Testis (tissue), 3 donors: ENCODE results near the gene YJEFN3. TPM values are rescaled to one million over a fixed set of nuclear protein-coding genes. Genes with fewer than 3 reads are reported as not detected.

Experiments
- DNase-seq: peaks from one replicate; pipeline ENCODE4 v3.0.0-alpha.2; 2019
- H3K27ac ChIP-seq, 2 donors: fragments of 200-600 bp; sonication (generic); one replicate each; pipeline ENCODE4 v1.5.1; 2019
- H3K27me3 ChIP-seq: fragments of 200-600 bp; sonication (generic); one replicate; pipeline ENCODE4 v1.5.1; 2019
- H3K36me3 ChIP-seq: fragments of 200-600 bp; sonication (generic); one replicate; pipeline ENCODE4 v1.5.1; 2017; ENCODE audit warnings: low read depth; ENCODE audit errors: missing control alignments
- H3K4me1 ChIP-seq: fragments of 200-600 bp; sonication (generic); one replicate; pipeline ENCODE4 v1.5.1; 2019
- H3K4me3 ChIP-seq, 2 donors: fragments of 200-600 bp; sonication (generic); one replicate each; pipeline ENCODE4 v1.5.1; 2017 to 2019
- H3K9me3 ChIP-seq: fragments of 200-600 bp; sonication (generic); one replicate; pipeline ENCODE4 v1.5.1; 2017
- CTCF ChIP-seq, 3 experiments: fragments of 450-650 bp in 2 of 3; fragments of 200-600 bp in 1 of 3; sonication (generic) in 1 of 3; IDR thresholded peaks; one replicate each; pipeline ENCODE4 v1.5.1; 2016 to 2019; ENCODE audit warnings: antibody characterized with exemption in 3 of 3, mild to moderate bottlenecking in 2 of 3, moderate library complexity in 1 of 3
- POLR2A ChIP-seq: fragments of 450-650 bp; IDR thresholded peaks from one replicate; pipeline ENCODE4 v1.6.1; 2017; ENCODE audit warnings: antibody characterized with exemption, mild to moderate bottlenecking, moderate library complexity
- WGBS, 2 donors: methylation state at CpG; one replicate each; pipeline ENCODE4 v1.1.5; 2018; 5-methylcytosine and 5-hydroxymethylcytosine counted together
- intact Hi-C: fragments of 100-400 bp; cut with DNase I; formaldehyde crosslinking; loops from one replicate; pipeline ENCODE4 v1.15.1; 2023; ENCODE audit warnings: low total_unique reads
- polyA plus RNA-seq: library from polyadenylated mRNA; stranded (reverse); fragments of 350-450 nt; fragmentation: Illumina TruSeq; extraction: RNeasy Lipid Tissue Mini Kit (QIAGEN cat#74804); gene quantifications from one replicate; pipeline ENCODE4 v1.2.3, GENCODE V29; 2014; ENCODE audit warnings: low read depth, low replicate concordance; ENCODE audit not compliant: insufficient read depth
- total RNA-seq, 2 donors: library from RNA; depleted of rRNA; stranded (reverse); fragments of >200 nt; gene quantifications; one replicate each; pipeline ENCODE4 v1.2.3, GENCODE V29; 2016

Gene YJEFN3
- total and polyA plus RNA-seq, 3 donors from 2014 or later: 24.2 to 49.1 (median 29.3) TPM

- Histone ChIP-seq H3K27me3 (no peaks in the 10 kb centered on the region), H3K36me3 (no peaks in the 10 kb centered on the region), H3K4me3 (no peak overlapping the region), H3K4me1 (no peaks in the 10 kb centered on the region), H3K27ac (no peak overlapping the region), H3K9me3 (no peaks in the 10 kb centered on the region)
- 89 to 94% methylated on average over 11 of the region's 11 CpGs for WGBS, 2 donors
- no peak for DNase-seq
- TF ChIP-seq CTCF (IDR thresholded peaks at IDR 0.05): no peak
- no peak for TF ChIP-seq POLR2A
- intact Hi-C loops: no loop called here
Observed at GRCh38 chr19:19571071-19571786, 42.5 kb downstream of the YJEFN3 start.

- no peak for DNase-seq
- Histone ChIP-seq H3K36me3 (no peaks in the 10 kb centered on the region), H3K27me3 (no peaks in the 10 kb centered on the region), H3K4me3 (no peak overlapping the region), H3K9me3 (no peaks in the 10 kb centered on the region), H3K4me1 (no peaks in the 10 kb centered on the region), H3K27ac (no peak overlapping the region)
- 81 to 83% methylated on average over 6 of the region's 6 CpGs for WGBS, 2 donors
- TF ChIP-seq CTCF (IDR thresholded peaks at IDR 0.05) (no peak), POLR2A (no peak)
- intact Hi-C loops: no loop called here
Observed at GRCh38 chr19:19575411-19575810, 46.7 kb downstream of the YJEFN3 start.

- no peaks in the 10 kb centered on the region for H3K36me3 ChIP-seq
- no peaks in the 10 kb centered on the region for H3K4me1 ChIP-seq
- no peak for DNase-seq
- H3K27ac ChIP-seq: no peak overlapping the region
- TF ChIP-seq POLR2A (no peak), CTCF (IDR thresholded peaks at IDR 0.05) (no peak)
- no peaks in the 10 kb centered on the region for H3K9me3 ChIP-seq
- no peak overlapping the region for H3K4me3 ChIP-seq
- intact Hi-C loops: no loop called here
- 85 to 88% methylated on average over 6 of the region's 6 CpGs for WGBS, 2 donors
- no peaks in the 10 kb centered on the region for H3K27me3 ChIP-seq
Observed at GRCh38 chr19:19578252-19578651, 49.5 kb downstream of the YJEFN3 start.

GRCh38 chr19:19579533-19580361 lies 51.0 kb downstream of the YJEFN3 start:
- TF ChIP-seq CTCF (IDR thresholded peaks at IDR 0.05): no peak
- TF ChIP-seq POLR2A: no peak
- Histone ChIP-seq H3K27me3 (no peaks in the 10 kb centered on the region), H3K36me3 (no peaks in the 10 kb centered on the region), H3K27ac (no peak overlapping the region), H3K4me3 (no peak overlapping the region), H3K9me3 (no peaks in the 10 kb centered on the region), H3K4me1 (no peaks in the 10 kb centered on the region)
- WGBS, 2 donors: 89 to 93% methylated on average over 15 to 25 of the region's 25 CpGs
- DNase-seq: no peak
- intact Hi-C loops: no loop called here
